Ecto neural progenitor cell (in vitro differentiated cells): ENCODE measurements around the gene PFN1.

Experiments used
- DNase-seq: peaks from one replicate; pipeline ENCODE4 v3.0.0-alpha.2; 2018; ENCODE audit warnings: low spot score

PFN1 gene

GRCh38 chr17:4896332-4897197, 51.8 kb downstream of the PFN1 start:
- no peak for DNase-seq

GRCh38 chr17:4895657-4896331, 52.5 kb downstream of the PFN1 start:
- DNase-seq, result no peak
